ENCODE results near the gene SLC16A9. TPM values are rescaled to one million over a fixed set of nuclear protein-coding genes. Genes with fewer than 3 reads are reported as not detected.
"Not testable (repeated sequence)": the region's sequence is repeated elsewhere in the genome, so short reads cannot be mapped to it uniquely, and the experiment has no call there.

The SLC16A9 gene
- 1 to 10 TPM in 1 of 2 donors, under 1 TPM in 1; 0.42 to 1.2 TPM for total RNA-seq
- long read RNA-seq, result 0 reads

DNA sequence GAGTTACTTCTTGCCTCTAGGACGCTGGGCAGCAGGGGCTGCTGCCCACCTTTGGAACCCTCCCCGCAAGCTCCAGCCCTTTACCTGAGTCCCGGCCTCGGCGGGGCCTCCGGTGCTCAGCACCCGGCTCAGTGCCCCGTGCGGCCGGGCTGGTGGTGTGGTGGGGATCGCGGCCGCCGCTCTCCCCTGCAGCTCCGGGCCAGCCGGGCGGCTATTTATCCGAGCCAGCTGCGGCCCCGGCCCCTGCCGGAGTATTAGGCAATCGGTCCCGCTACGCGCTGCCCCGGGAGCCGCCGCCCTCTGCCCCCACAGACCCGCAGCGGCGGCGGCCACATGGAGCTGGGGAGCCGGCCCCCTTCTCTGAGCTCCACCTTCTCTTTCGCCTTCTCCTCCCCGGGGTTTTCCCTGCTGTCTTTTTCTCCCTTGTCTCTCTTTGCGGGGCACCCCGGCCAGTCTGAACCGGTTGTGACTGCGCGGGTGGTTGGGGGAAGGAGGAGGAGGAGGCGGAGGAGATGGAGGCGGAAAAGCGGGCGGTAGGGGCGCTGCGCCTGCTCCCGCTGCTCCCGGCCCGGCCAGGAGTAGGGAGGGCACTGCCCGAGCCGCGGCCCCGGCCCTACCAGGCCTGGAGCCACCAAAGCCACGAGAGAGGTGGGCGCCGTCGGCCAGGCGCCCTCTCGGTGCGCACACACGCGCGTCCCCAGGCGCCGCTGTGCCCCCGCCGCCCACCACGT, at the start of gene SLC16A9:
TSS of gene SLC16A9 (minus strand) at position 456 of the 731 bp plus-strand sequence. CDS start 25,559 bp downstream, outside the sequence.
- DNase-seq (peak; percentile 46), ATAC-seq (peak; percentile 89 to 93)
- intact Hi-C loops (cut with DNase I), result no loop called here

- intact Hi-C loops (cut with DNase I), result no loop called here
- no peak for ATAC-seq
Measured at GRCh38 chr10:59757966-59758365, 48.3 kb upstream of the SLC16A9 start.

DNA sequence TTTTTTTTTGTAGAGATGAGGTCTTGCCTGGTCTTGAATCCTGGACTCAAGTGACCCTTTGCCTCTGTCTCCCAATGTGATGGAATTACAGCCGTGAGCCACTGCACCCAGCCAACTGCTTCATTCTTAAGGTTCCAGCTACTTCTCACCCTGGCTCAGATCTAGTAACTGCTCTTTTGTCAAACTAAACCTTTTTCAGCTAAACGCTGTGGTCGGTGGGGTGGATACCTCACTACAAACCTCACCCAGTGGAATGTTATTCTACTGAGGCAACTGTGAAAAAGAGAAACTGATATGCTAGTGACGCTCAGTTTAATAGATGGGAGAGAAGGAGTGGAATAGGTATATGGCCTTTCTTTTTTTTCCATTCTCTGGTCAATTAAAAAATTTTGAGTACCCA, 45.3 kb upstream of the SLC16A9 start:
- no peak for ATAC-seq
- intact Hi-C loops (cut with DNase I), result no loop called here

More at GRCh38 chr10:59757966-59758365, 48.3 kb upstream of the SLC16A9 start:
- DNase-seq, result no peak

DNA sequence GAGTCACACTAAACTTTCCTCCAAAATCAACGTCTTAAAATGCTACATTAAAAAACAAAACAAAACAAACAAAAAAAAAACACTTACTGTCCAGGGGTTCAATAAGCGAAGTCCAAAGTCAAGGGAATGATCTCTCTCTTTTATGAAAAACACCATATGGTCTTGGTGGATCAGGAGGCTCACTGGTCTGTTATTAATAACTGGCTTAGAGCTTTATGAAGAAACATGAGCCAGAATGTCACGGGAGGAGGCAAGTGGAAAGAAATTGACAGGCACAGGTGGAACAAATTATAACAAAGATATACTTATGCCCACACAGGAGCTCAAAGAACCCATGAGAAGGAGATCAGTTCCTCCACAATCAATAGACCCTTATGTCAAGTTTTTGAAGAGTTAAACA, 43.6 kb upstream of the SLC16A9 start, which contains the start of gene MRLN:
TSS of gene MRLN (minus strand) at position 189 of the 400 bp plus-strand sequence.
- no peak for ATAC-seq

More for the DNA sequence above, 45.3 kb upstream of the SLC16A9 start:
- DNase-seq, result no peak

GRCh38 chr10:59752278-59752940, 42.8 kb upstream of the SLC16A9 start:
- DNase-seq (no peak), ATAC-seq (no peak)
- intact Hi-C loops (cut with DNase I), result no loop called here

More for the DNA sequence above, 43.6 kb upstream of the SLC16A9 start, which contains the start of gene MRLN:
- no peak for DNase-seq
- intact Hi-C loops (cut with DNase I), result no loop called here

- peak in 1 of 2 donors; percentile 92 for ATAC-seq
- peak; percentile 45 for DNase-seq
- intact Hi-C loops (cut with DNase I), result no loop called here
Measured at GRCh38 chr10:59750155-59750945, 40.7 kb upstream of the SLC16A9 start.

DNA sequence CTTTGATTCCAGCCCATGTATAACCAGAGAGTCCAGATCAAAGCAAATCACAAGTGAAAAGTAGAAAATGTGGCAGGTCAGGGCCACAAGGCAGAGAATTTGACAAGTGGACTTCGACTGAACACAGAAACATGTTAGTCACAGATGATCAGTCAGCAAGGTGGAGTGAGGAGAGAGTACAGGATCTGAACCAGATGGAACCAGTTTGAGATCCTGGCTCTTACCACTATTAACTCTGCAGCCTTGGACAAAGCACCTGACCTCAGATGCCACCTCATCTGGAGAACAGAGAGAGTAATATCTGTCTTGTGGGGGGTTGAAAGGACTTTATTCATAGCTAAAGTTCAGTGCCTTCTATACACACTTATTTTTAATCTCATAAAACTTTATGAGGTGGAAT, 39.2 kb upstream of the SLC16A9 start:
- DNase-seq, result no peak
- intact Hi-C loops (cut with DNase I), result no loop called here
- no peak for ATAC-seq

- no peak for ATAC-seq
- intact Hi-C loops (cut with DNase I), result no loop called here
- no peak for DNase-seq
Measured at GRCh38 chr10:59745163-59745650, 35.6 kb upstream of the SLC16A9 start.

DNA sequence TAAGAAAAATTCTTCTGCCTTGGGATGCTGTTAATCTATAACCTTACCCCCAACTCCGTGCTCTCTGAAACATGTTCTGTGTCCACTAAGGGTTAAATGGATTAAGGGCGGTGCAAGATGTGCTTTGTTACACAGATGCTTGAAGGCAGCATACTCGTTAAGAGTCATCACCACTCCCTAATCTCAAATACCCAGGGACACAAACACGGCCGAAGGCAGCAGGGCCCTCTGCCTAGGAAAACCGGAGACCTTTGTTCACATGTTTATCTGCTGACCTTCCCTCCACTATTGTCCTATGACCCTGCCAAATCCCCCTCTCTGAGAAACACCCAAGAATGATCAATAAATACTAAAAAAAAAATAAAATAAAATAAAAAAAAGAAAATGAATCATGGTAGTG, 35.1 kb upstream of the SLC16A9 start:
- DNase-seq; intact Hi-C loops (cut with DNase I); ATAC-seq: not testable (repeated sequence)

DNA sequence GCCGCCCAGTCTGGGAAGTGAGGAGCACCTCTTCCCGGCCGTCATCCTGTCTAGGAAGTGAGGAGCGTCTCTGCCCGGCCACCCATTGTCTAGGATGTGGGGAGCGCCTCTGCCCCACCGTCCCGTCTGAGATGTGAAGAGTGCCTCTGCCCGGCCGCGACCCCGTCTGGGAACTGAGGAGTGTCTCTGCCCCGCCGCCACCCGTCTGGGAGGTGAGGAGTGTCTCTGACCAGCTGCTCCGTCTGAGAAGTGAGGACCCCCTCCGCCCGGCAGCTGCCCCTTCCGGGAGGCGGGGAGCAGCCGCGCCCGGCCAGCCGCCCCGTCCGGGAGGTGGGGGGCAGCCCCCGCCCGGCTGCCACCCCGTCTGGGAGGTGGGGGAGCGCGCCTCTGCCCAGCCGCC, 34.5 kb upstream of the SLC16A9 start:
- intact Hi-C loops (cut with DNase I); DNase-seq; ATAC-seq: not testable (repeated sequence)

DNA sequence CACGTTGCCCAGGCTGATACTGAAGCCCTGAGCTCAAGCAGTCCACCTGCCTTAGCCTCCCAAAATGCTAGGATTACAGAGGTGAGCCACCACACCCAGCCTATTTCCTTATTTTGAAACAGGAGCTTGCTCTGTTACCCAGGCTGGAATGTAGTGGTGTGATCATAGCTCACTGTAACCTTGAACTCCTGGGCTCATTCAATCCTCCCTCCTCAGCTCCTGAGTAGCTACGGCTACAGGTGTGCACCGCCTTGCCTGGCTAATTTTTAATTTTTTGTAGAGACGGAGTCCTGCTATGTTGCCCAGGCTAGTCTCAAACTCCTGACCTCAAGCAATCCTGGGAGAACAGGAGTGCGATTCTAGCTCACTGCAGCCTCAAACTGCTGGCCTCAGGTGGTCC, 31.9 kb upstream of the SLC16A9 start:
- ATAC-seq (no peak), DNase-seq (no peak)
- intact Hi-C loops (cut with DNase I), result no loop called here

DNA sequence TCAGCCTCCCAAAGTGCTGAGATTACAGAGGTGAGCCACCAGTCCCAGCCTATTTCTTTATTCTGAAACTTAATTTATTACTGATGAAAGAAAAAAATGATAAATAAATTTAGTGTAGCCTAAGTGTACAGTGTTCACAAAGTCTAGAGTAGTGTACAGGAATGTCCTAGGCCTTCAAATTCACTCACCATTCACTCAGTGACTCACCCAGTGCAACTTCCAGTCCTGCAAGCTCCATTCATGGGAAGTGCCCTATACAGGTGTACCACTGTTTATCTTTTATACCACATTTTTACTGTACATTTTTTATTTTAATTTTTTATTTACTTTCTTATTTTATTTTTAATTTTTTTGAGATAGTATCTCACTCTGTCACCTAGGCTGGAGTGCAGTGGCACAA, 31.4 kb upstream of the SLC16A9 start:
- intact Hi-C loops (cut with DNase I), result no loop called here
- no peak for DNase-seq
- no peak for ATAC-seq

GRCh38 chr10:59736749-59737148, 27.1 kb upstream of the SLC16A9 start:
- intact Hi-C loops (cut with DNase I), result no loop called here
- no peak for DNase-seq
- no peak for ATAC-seq

- intact Hi-C loops (cut with DNase I), result no loop called here
- ATAC-seq, result no peak
- DNase-seq, result no peak
Measured at GRCh38 chr10:59735296-59735695, 25.6 kb upstream of the SLC16A9 start.

DNA sequence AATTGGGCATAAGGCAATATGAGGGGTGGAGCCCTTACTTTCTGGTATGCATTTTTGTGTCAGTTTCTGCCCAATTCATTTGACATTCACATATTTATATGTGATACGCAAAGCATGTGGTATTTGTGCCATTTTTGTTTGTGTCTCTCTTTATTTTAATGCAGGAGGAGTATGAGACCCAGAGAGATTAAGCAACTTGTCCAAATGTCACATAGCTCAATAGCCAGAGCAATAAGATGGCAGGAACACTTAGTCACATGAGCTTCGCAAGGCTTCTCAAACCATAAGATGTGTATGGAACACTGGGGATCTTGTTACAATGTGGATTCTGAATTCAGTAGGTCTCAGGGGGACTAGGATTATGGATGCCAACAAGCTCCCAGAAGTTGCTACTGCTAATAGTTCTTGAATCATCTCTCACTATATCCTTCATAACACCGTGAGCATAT, 24.4 kb upstream of the SLC16A9 start:
- DNase-seq, result no peak
- intact Hi-C loops (cut with DNase I), result no loop called here
- ATAC-seq, result no peak

DNA sequence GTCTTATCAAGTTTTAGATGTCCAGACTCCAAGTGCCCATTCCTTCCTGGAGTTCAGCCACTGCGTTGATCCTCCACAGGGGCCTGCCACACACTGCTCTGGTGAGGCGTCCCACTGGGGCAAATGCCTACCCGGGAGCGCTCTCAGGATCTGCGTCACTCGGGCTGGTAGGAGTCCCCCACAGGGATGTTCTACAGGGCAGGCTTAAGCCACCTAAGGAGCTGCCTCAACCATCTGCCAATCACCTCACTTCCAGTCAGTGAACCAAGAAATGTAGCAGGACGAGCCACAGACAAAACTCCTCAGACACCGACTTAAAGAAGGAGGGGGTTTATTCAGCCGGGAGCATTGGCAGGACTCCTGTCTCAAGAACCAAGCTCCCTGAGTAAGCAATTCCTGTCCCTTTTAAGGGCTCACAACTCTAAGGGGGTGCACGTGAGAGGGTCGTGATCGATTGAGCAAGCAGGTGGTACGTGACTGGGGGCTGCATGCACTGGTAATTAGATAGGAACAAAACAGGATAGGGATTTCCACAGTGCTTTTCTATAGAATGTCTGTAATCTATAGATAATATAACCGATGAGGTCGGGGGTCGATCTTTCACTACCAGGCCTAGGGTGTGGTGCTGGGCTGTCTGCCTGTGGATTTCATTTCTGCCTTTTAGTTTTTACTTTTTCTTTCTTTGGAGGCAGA, 23.8 kb upstream of the SLC16A9 start:
- ATAC-seq; intact Hi-C loops (cut with DNase I); DNase-seq: not testable (repeated sequence)

DNA sequence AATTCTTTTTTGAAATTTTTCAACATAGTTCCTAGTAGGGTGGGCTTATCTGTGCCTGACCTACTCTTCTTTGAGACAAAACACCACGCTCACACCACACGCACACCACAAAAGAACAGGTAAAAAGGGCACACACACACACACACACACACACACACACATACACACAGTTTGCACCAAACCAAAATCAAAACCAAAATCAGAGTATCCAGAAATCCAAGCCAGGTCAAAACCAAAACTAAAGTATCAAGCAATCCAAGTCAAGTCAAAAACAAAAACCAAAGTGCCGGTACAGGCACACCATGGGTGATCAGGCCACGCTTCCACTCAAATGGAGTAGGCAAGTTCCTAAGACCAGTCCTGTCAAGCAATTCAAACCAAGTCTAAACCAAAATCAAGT, 23.2 kb upstream of the SLC16A9 start:
- DNase-seq; intact Hi-C loops (cut with DNase I): not testable (repeated sequence)

DNA sequence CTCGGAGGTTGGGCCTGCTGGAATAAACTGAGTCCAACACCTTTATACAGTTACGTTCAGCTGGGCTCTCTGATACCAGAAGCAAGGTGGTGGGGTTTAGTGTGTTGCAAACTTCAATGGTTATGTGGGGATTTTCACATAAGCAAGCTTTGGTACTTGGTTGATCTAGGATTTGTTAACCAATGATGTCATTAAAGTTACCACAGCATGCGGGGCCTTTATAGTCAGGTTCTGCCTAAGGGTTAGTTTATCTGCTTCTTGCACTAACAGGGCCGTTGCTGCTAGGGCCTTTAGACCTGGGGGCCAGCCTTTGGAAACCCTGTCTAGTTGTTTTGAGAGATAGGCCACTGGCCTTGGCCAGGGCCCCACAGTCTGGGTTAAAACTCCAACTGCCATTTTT, 19.5 kb upstream of the SLC16A9 start:
- DNase-seq; ATAC-seq; intact Hi-C loops (cut with DNase I): not testable (repeated sequence)

More for the DNA sequence above, 23.2 kb upstream of the SLC16A9 start:
- ATAC-seq, result not testable (repeated sequence)

All from left cardiac atrium (tissue), 4 donors.